Esophagus squamous epithelium (tissue), 4 donors: ENCODE data around the gene RAB17.

Source experiments
- CTCF ChIP-seq, 6 experiments: fragments of 450-650 bp in 4 of 6; fragments of 200-600 bp in 2 of 6; sonication (generic) in 2 of 6; IDR thresholded peaks; one replicate each; pipeline ENCODE4 v1.5.1; 2016 to 2019; ENCODE audit warnings: antibody characterized with exemption in 6 of 6, mild to moderate bottlenecking in 4 of 6, moderate library complexity in 4 of 6
- POLR2A ChIP-seq, 4 donors: fragments of 450-650 bp; IDR thresholded peaks; one replicate each; pipeline ENCODE4 v1.6.1; 2017; ENCODE audit warnings: antibody characterized with exemption in 4 of 4, mild to moderate bottlenecking in 4 of 4, moderate library complexity in 3 of 4

- TF ChIP-seq CTCF (IDR thresholded peaks at IDR 0.05) (no peak), POLR2A (IDR thresholded peaks at IDR 0.05) (no peak)
Measured at GRCh38 chr2:237566401-237567235, 23.9 kb downstream of the RAB17 start, which contains the start of gene PRLH.
